KOPT-K1 (cell line): ENCODE results near the gene EIF4G1.

Source experiments
- H3K27ac ChIP-seq: fragments of 200-600 bp; sonication (generic); 2 replicates; pipeline ENCODE4 v1.5.1; 2016; ENCODE audit warnings: antibody characterized with exemption, mild to moderate bottlenecking, low read depth, low read length; ENCODE audit not compliant: poor library complexity, severe bottlenecking
- H3K36me3 ChIP-seq: fragments of 200-600 bp; sonication (generic); 2 replicates; pipeline ENCODE4 v1.5.1; 2017; ENCODE audit warnings: antibody characterized with exemption, mild to moderate bottlenecking, low read length, moderate library complexity; ENCODE audit not compliant: insufficient read depth
- H3K9me3 ChIP-seq: fragments of 200-600 bp; sonication (generic); 2 replicates; pipeline ENCODE4 v1.5.1; 2017; ENCODE audit warnings: antibody characterized with exemption, low read length, mild to moderate bottlenecking; ENCODE audit not compliant: insufficient read depth, poor library complexity, severe bottlenecking

The EIF4G1 gene

DNA sequence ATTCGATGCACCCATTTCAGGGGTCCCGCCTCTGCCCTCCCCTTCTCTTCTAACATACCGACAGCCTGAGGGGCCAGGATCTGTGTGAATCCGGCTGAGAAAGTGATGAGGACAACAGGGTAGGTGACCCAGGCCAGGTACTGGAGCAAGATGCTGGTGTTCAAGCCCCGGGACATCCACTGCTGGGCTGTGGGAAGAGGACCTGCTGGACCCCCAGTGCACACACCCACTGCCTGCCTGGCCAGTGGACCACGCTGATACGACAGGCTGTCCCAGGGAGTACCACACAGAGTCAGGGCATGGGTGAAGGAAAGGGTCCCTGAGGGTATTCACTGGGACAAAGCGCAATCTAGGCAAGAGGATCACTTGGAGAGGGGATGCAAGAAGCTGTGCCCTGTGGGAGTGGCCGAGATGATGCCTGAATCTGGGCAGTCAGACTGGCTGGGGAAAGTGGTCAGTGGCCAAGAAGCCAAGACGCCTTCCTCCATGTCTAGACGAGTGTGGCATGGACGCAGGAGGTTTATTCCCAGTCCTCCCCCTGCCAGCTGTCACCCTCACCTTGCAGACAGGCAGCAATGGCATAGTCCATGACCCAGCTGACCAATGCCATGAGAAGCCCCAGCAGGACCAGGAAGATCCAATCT is 43.8 kb downstream of the EIF4G1 start:
- Histone ChIP-seq H3K9me3 (no peaks in the 10 kb centered on the region), H3K36me3 (no peaks in the 10 kb centered on the region; the same call in 1 of the 2 replicates), H3K27ac (no peak overlapping the region)

- no peaks in the 10 kb centered on the region for H3K9me3 ChIP-seq
- no peak overlapping the region for H3K27ac ChIP-seq
- no peaks in the 10 kb centered on the region; the same call in 1 of the 2 replicates for H3K36me3 ChIP-seq
Observed at GRCh38 chr3:184358921-184359350, 44.5 kb downstream of the EIF4G1 start.

- peaks cover 2% of the 10 kb centered on the region for H3K36me3 ChIP-seq
- H3K9me3 ChIP-seq: no peaks in the 10 kb centered on the region
- H3K27ac ChIP-seq: no peak overlapping the region
Observed at GRCh38 chr3:184359610-184360009, 45.2 kb downstream of the EIF4G1 start.

- Histone ChIP-seq H3K27ac (no peak overlapping the region), H3K9me3 (no peaks in the 10 kb centered on the region), H3K36me3 (peaks cover 8% of the 10 kb centered on the region)
Observed at GRCh38 chr3:184360070-184360928, 45.9 kb downstream of the EIF4G1 start.

GRCh38 chr3:184360929-184361531 is 46.6 kb downstream of the EIF4G1 start:
- Histone ChIP-seq H3K27ac (no peak overlapping the region), H3K36me3 (peaks cover 13% of the 10 kb centered on the region), H3K9me3 (no peaks in the 10 kb centered on the region)

GRCh38 chr3:184361532-184361931 is 47.1 kb downstream of the EIF4G1 start, which contains the start of the genes CLCN2 and POLR2H:
TSS of gene CLCN2 (minus strand) at chr3:184361605. CDS start at chr3:184361479, 126 bp downstream.
TSS of gene POLR2H (plus strand) at chr3:184361710. CDS start at chr3:184363493, 1,783 bp downstream.
- H3K27ac ChIP-seq: peak within 1 kb of the TSS; percentile 82
- H3K9me3 ChIP-seq: no peaks in the 10 kb centered on the region
- H3K36me3 ChIP-seq: peaks cover 18% of the 10 kb centered on the region

DNA sequence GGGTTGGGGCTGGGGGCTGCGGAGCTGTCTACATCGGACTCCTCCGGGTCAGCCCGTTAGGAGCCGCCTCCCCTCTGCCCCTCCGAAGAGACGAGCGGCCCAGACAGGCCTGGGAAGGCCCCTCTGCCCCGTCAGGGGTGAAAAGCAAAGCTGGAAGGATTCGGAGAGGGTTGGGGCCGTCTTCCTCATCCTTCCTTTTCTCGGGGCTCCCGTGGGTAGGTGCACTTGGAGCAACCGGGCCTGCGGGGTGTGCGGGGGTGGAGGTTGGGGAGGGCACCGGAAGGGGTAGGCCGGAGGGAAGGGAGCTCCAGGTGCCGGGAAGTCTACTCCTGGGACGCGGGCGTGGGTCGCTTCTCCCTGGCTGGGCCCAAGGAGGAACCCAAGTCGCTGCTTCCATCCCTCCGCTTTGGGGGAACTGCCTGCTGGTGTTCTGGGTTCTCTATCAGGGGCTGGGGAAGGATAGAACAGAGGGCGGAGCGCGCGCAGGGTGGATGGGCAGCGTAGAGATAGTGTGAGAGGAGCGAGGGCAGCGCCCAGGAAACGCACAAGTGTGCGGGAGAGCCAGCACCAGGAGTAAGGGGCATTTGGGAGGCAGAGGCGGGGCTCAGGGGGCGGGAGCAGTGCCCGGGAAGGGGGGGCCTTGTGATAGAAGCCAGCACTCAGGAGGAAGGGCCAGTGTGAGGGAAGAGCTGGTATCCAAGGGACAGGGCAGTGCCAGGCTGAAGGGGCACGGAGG is 47.7 kb downstream of the EIF4G1 start:
- peaks cover 24% of the 10 kb centered on the region for H3K36me3 ChIP-seq
- peak overlapping the region; percentile 82 for H3K27ac ChIP-seq
- H3K9me3 ChIP-seq: no peaks in the 10 kb centered on the region

DNA sequence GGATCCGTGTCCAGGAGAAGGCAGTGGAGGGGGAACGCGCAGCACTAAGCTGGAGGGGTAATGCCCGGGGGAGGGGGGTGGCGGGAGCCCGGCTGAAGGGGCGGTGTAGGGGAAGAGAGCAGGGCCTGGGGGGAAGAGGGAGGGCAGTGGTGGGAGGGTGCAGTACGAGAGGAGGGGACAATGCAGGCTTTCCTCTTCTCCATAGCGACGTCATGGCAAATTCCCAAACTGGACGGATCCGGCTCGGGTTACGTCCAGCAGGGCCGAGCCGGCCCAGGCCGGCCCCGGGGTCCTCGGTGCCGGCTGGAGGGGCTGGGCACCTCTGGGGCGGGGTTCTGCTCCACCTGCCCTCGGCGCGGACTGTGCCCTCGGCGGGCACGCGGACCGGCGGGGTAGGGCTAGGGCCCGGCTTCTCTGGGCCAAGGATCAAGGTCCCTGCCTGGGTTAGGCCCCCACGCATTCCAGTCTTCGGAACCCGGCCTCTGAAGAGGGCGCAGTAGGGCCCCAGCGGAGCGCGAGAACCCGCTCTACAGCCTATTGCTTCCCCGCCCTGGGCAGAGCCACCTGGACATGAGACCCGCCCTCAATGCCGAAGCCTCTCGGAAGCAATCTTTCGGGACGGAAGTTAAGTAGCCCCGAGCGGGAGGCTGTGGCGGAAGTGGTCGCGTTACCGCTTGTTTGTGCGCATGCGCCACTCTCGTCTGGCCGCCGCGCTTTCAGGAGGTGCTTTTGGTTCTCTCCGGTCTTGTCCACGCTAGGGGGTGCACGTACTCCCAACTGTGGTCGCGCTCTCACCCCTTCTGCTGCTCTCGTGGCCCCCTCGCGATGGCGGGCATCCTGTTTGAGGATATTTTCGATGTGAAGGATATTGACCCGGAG is 48.5 kb downstream of the EIF4G1 start:
- Histone ChIP-seq H3K27ac (peak overlapping the region; percentile 82), H3K9me3 (no peaks in the 10 kb centered on the region), H3K36me3 (peaks cover 31% of the 10 kb centered on the region)

DNA sequence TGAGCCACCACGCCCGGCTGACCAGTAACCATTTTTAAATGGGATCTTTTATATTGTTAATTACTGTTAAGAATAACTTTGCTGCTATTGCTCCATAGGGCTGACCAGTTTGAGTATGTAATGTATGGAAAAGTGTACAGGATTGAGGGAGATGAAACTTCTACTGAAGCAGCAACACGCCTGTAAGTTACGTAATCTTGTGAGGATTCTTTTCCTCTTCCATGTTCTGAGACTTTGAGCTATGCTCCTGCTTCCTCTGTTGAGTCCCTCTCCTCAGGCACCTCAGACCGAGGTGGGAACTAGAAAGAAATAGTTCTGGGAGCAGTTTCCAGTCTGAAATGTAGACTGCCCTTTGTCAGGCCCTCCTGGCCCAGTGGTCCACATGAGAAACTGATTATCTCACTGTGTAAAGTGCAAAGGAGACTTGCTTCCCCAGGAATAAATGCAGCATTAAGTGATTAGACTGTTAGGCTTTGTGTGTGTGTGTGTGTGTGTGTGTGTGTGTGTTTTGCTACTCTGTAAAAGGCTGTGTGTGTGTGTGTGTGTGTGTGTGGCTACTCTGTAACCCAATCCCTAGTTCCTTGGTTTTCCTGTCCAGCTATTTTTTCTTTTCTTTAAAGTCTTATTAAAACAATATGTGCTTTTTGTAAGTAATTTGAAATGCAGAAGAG is 52.3 kb downstream of the EIF4G1 start:
- Histone ChIP-seq H3K9me3 (no peaks in the 10 kb centered on the region), H3K36me3 (peaks cover 50% of the 10 kb centered on the region), H3K27ac (no peak overlapping the region)

GRCh38 chr3:184368116-184368515 is 53.7 kb downstream of the EIF4G1 start:
- no peak overlapping the region for H3K27ac ChIP-seq
- no peaks in the 10 kb centered on the region for H3K9me3 ChIP-seq
- H3K36me3 ChIP-seq: peaks cover 50% of the 10 kb centered on the region

DNA sequence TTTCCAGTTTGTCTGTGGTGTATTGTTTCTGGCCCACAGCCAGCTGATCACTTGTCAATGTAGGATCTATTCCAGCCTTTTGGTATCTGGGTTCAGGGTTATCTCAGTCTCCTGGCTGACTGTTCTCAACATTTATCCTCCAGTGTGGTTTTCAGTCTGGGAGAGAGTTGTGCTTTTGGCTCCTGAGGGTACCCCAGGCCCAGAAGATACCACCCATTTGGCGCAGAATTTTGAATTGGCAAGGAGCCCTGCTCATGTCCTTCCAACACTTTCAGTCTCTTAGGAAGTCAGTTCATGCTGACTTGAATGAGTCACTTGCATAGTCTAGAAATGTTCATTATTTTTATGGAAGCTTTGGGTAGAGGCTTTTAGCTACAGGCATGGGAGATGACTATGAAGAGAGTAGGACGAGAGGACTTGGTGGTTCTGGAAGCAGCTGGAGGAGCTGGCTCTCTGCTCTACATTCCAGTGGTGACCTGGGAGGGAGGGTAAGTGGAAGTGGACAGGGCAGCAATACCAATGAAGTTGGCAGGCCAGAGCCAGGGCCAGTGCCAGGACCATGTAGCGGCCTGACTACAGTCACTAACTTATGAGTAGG is 54.3 kb downstream of the EIF4G1 start:
- no peak overlapping the region for H3K27ac ChIP-seq
- peaks cover 50% of the 10 kb centered on the region for H3K36me3 ChIP-seq

DNA sequence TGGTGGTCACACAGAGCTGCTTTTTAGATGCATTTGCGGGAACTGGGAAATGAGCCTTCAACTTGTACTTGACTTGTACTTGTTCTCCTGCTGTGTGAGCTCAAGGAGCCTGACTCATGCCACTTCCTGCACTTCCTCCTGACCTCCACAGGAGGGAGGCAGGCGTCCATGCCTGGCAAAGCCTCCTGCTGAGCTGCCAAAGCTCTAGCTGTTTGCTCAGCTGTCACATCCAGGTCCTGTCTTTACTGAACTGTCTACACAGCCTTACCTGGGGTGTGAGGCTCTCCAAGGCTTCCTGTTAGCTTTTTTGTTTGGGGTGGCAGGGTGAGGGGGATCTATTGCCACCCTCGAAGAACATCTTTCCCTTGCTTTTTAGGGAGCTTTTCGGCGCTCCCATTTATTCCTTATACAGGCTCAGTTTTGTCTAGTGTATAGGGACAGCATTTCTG is 57.2 kb downstream of the EIF4G1 start:
- Histone ChIP-seq H3K27ac (no peak overlapping the region), H3K36me3 (peaks cover 31% of the 10 kb centered on the region), H3K9me3 (no peaks in the 10 kb centered on the region)

More for the DNA sequence above, 54.3 kb downstream of the EIF4G1 start:
- no peaks in the 10 kb centered on the region for H3K9me3 ChIP-seq

DNA sequence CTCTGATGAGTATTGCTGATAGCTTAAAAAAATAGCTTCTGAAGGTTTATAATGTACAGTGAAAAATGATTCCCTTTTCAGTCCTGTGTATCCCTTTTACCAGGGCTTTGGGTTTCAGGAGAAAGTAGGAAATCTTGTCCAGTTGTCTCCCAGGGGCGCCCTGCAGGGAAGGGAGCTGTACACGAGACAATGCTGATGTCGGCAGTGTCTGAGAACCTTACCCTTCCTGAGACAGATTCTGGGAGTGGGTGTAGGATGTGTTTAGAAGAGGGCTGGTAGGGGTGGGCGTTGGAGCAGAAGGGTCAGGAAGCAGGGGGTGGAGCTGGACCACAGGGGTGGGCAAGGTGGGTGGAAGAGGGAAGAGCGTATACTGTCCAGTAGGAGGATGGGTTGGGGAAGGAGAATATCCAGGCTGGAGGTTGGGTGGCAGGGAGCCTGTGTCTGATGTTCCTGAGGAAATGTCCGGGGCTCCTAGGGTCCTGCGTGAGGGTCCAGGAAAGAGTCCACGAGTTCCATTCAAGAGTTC is 58.0 kb downstream of the EIF4G1 start:
- Histone ChIP-seq H3K36me3 (peaks cover 24% of the 10 kb centered on the region), H3K27ac (no peak overlapping the region), H3K9me3 (no peaks in the 10 kb centered on the region)
